H1 (cell line): ENCODE measurements around the gene TAB3. TPM values are rescaled to one million over a fixed set of nuclear protein-coding genes. Genes with fewer than 3 reads are reported as not detected.

ENCODE experiments used
- CTCF ChIA-PET: fragments of 300-600 bp; sonication (Branson Sonifier 250); formaldehyde crosslinking; loops from one replicate; lab custom pipeline; 2021; ENCODE audit not compliant: partially characterized antibody; lab: Charles Lee
- POLR2A ChIA-PET: fragments of 300-600 bp; sonication (Branson Sonifier 250); formaldehyde crosslinking; loops from one replicate; lab custom pipeline; 2021; ENCODE audit warnings: inconsistent platforms; ENCODE audit not compliant: partially characterized antibody; lab: Charles Lee
- DNase-seq, 2 experiments: peaks; one replicate each; pipeline versions ENCODE4 v3.0.0 to v3.0.0-alpha.2; 2010 to 2022; ENCODE audit warnings: low spot score in 2 of 2, low read depth in 1 of 2, mixed read lengths in 1 of 2
- FAIRE-seq: peaks from 2 replicates; lab custom pipeline; 2011; peaks lifted over from hg19 to GRCh38; lab: Jason Lieb, UNC
- H2AFZ ChIP-seq: 2 replicates; pipeline ENCODE4 v1.8.1; 2012; ENCODE audit warnings: low read length, inconsistent platforms
- H2AK5ac ChIP-seq: 2 replicates; pipeline ENCODE4 v1.6.1; 2013; ENCODE audit warnings: low read depth, low read length
- H2BK120ac ChIP-seq: replicated peaks from 2 replicates; pipeline ENCODE3; 2013; ENCODE audit warnings: low read depth, low read length, inconsistent platforms
- H2BK12ac ChIP-seq: 2 replicates; pipeline ENCODE4 v1.6.1; 2013; ENCODE audit warnings: low read depth, low read length
- H2BK15ac ChIP-seq: 2 replicates; pipeline ENCODE4 v1.6.1; 2013; ENCODE audit warnings: low read length
- H2BK20ac ChIP-seq: 2 replicates; pipeline ENCODE4 v1.6.1; 2013; ENCODE audit warnings: low read length
- H2BK5ac ChIP-seq: 2 replicates; pipeline ENCODE4 v1.6.1; 2013; ENCODE audit warnings: low read depth, low read length
- H3K14ac ChIP-seq: 2 replicates; pipeline ENCODE4 v1.6.1; 2013; ENCODE audit warnings: inconsistent platforms; ENCODE audit not compliant: insufficient read length
- H3K18ac ChIP-seq: 2 replicates; pipeline ENCODE4 v1.6.1; 2013; ENCODE audit warnings: low read length; ENCODE audit errors: extremely low read depth
- H3K23ac ChIP-seq: 2 replicates; pipeline ENCODE4 v1.6.1; 2013; ENCODE audit warnings: inconsistent platforms; ENCODE audit not compliant: insufficient read length
- H3K23me2 ChIP-seq: 2 replicates; pipeline ENCODE4 v1.6.1; 2013; ENCODE audit warnings: low read depth, low read length
- H3K27ac ChIP-seq: 2 replicates; pipeline ENCODE4 v1.6.1; 2011; ENCODE audit warnings: low read depth, low read length, inconsistent platforms
- H3K27me3 ChIP-seq, 4 experiments: replicated peaks in 1 of 4; 1 replicate in 1 of 4; 2 replicates in 3 of 4; pipeline versions ENCODE4 v1.6.1 to v1.8.1; 2011 to 2013; ENCODE audit warnings: low read length in 3 of 4, mild to moderate bottlenecking in 3 of 4, inconsistent platforms in 2 of 4, mixed read lengths in 2 of 4, moderate library complexity in 1 of 4; ENCODE audit not compliant: control insufficient read depth in 3 of 4, insufficient read depth in 3 of 4; ENCODE audit errors: extremely low read depth in 1 of 4
- H3K36me3 ChIP-seq, 4 experiments: 2 replicates each; pipeline versions ENCODE4 v1.6.1 to v1.8.1; 2011 to 2013; ENCODE audit warnings: mild to moderate bottlenecking in 4 of 4, low read length in 3 of 4, moderate library complexity in 2 of 4, control low read depth in 1 of 4, inconsistent platforms in 1 of 4; ENCODE audit not compliant: insufficient read depth in 4 of 4, control insufficient read depth in 2 of 4
- H3K4ac ChIP-seq: replicated peaks from 2 replicates; pipeline ENCODE3; 2013; ENCODE audit warnings: low read length, low read depth, mixed read lengths, inconsistent platforms; ENCODE audit not compliant: insufficient read length
- H3K4me1 ChIP-seq, 4 experiments: replicated peaks in 1 of 4; 1 replicate in 1 of 4; 2 replicates in 3 of 4; pipeline versions ENCODE4 v1.6.1 to v1.8.1; 2011 to 2013; ENCODE audit warnings: low read length in 3 of 4, inconsistent platforms in 2 of 4, mixed read lengths in 1 of 4; ENCODE audit not compliant: insufficient read depth in 4 of 4, control insufficient read depth in 3 of 4
- H3K4me2 ChIP-seq, 2 experiments: 2 replicates each; pipeline versions ENCODE4 v1.6.1 to v1.8.1; 2011 to 2013; ENCODE audit warnings: low read depth in 2 of 2, low read length in 2 of 2, control low read depth in 1 of 2, inconsistent platforms in 1 of 2, mild to moderate bottlenecking in 1 of 2; ENCODE audit not compliant: insufficient read depth in 1 of 2
- H3K4me3 ChIP-seq, 4 experiments: fragments of 200-600, 300-600 bp in 1 of 4; sonication (generic), shearing (Covaris generic), sonication (Bioruptor Twin) in 1 of 4; 2 replicates each; pipeline versions ENCODE4 v1.5.1 to v1.8.1; 2011 to 2016; ENCODE audit warnings: low read length in 4 of 4, low read depth in 3 of 4, control low read depth in 2 of 4, inconsistent platforms in 2 of 4, mild to moderate bottlenecking in 2 of 4, mixed read lengths in 1 of 4, moderate library complexity in 1 of 4; ENCODE audit not compliant: insufficient read depth in 2 of 4; ENCODE audit errors: extremely low read depth in 1 of 4
- H3K56ac ChIP-seq: replicated peaks from 2 replicates; pipeline ENCODE3; 2013; ENCODE audit warnings: low read depth, mild to moderate bottlenecking, mixed read lengths, low read length, inconsistent platforms; ENCODE audit not compliant: insufficient read length
- H3K79me1 ChIP-seq: 2 replicates; pipeline ENCODE4 v1.6.1; 2013; ENCODE audit warnings: low read depth, low read length, control low read depth
- H3K79me2 ChIP-seq, 2 experiments: 2 replicates each; pipeline versions ENCODE4 v1.6.1 to v1.8.1; 2012 to 2013; ENCODE audit warnings: low read length in 2 of 2, mild to moderate bottlenecking in 2 of 2, inconsistent platforms in 1 of 2; ENCODE audit not compliant: insufficient read depth in 2 of 2, control insufficient read depth in 1 of 2
- H3K9ac ChIP-seq, 4 experiments: replicated peaks in 1 of 4; 1 replicate in 1 of 4; 2 replicates in 3 of 4; pipeline versions ENCODE4 v1.6.1 to v1.8.1; 2011 to 2013; ENCODE audit warnings: low read depth in 3 of 4, low read length in 3 of 4, control low read depth in 2 of 4, mild to moderate bottlenecking in 2 of 4, moderate library complexity in 2 of 4, inconsistent platforms in 1 of 4; ENCODE audit errors: extremely low read depth in 1 of 4
- H3K9me3 ChIP-seq, 2 experiments: 2 replicates each; pipeline versions ENCODE4 v1.6.1 to v1.8.1; 2012 to 2013; ENCODE audit warnings: mild to moderate bottlenecking in 2 of 2, moderate library complexity in 2 of 2, control low read depth in 1 of 2, inconsistent platforms in 1 of 2, low read depth in 1 of 2, low read length in 1 of 2, mixed read lengths in 1 of 2; ENCODE audit not compliant: insufficient read depth in 2 of 2
- H4K20me1 ChIP-seq, 2 experiments: replicated peaks in 1 of 2; 2 replicates each; pipeline versions ENCODE3 to v1.8.1; 2011 to 2013; ENCODE audit warnings: inconsistent platforms in 2 of 2, low read length in 2 of 2, mild to moderate bottlenecking in 1 of 2; ENCODE audit not compliant: insufficient read depth in 2 of 2, control insufficient read depth in 1 of 2
- H4K5ac ChIP-seq: 2 replicates; pipeline ENCODE4 v1.6.1; 2013; ENCODE audit warnings: low read length, low read depth, mixed read lengths, inconsistent platforms; ENCODE audit not compliant: insufficient read length
- H4K8ac ChIP-seq: 2 replicates; pipeline ENCODE4 v1.8.0; 2013; ENCODE audit warnings: mild to moderate bottlenecking, moderate library complexity, low read length, inconsistent platforms; ENCODE audit not compliant: insufficient read depth; ENCODE audit errors: extremely low read depth
- H4K91ac ChIP-seq: replicated peaks from 2 replicates; pipeline ENCODE3; 2013; ENCODE audit warnings: low read length, mixed read lengths, inconsistent platforms; ENCODE audit not compliant: insufficient read length
- ATF2 ChIP-seq: IDR thresholded peaks from 2 replicates; pipeline ENCODE4 v1.6.1; 2012; ENCODE audit warnings: low read length, inconsistent platforms
- BRCA1 ChIP-seq: IDR thresholded peaks from 2 replicates; pipeline ENCODE4 v1.6.1; 2012; ENCODE audit warnings: low read depth, low read length, improper control_type of control experiment
- CTBP2 ChIP-seq: IDR thresholded peaks from 2 replicates; pipeline ENCODE4 v1.7.0; 2011; ENCODE audit warnings: borderline replicate concordance, mild to moderate bottlenecking, moderate library complexity, mixed read lengths, low read length; ENCODE audit not compliant: insufficient read depth, insufficient read length
- CTCF ChIP-seq, 3 experiments: IDR thresholded peaks; 1 replicate in 2 of 3; 2 replicates in 1 of 3; pipeline versions ENCODE4 v1.5.1 to v1.6.1; 2011; ENCODE audit warnings: low read length in 3 of 3, mild to moderate bottlenecking in 3 of 3, inconsistent platforms in 2 of 3, low read depth in 1 of 3, moderate library complexity in 1 of 3; ENCODE audit not compliant: insufficient read depth in 1 of 3; ENCODE audit errors: control extremely low read depth in 1 of 3
- FOSL1 ChIP-seq: IDR thresholded peaks from 2 replicates; pipeline ENCODE4 v1.6.1; 2011; ENCODE audit warnings: mild to moderate bottlenecking, low read depth, low read length, moderate library complexity; ENCODE audit not compliant: insufficient read depth
- NANOG ChIP-seq: IDR thresholded peaks from 2 replicates; pipeline ENCODE4 v1.6.1; 2011; ENCODE audit warnings: low read length, low read depth, mild to moderate bottlenecking, inconsistent platforms; ENCODE audit not compliant: insufficient read depth, poor library complexity, severe bottlenecking
- POU5F1 ChIP-seq: IDR thresholded peaks from 2 replicates; pipeline ENCODE4 v1.6.1; 2011; ENCODE audit warnings: low read depth, mild to moderate bottlenecking, low read length, moderate library complexity
- TAF1 ChIP-seq: IDR thresholded peaks from 2 replicates; pipeline ENCODE4 v1.6.1; 2011; ENCODE audit warnings: mild to moderate bottlenecking, low read depth, low read length
- YY1 ChIP-seq: IDR thresholded peaks from 2 replicates; pipeline ENCODE4 v1.6.1; 2011; ENCODE audit warnings: low read depth, mild to moderate bottlenecking, low read length
- WGBS, 2 experiments: shearing (Covaris generic) in 1 of 2; methylation state at CpG; one replicate each; pipeline versions ENCODE4 v1.1.6 to v1.1.7; 2013 to 2015; ENCODE audit warnings: low lambda C conversion rate in 2 of 2, mixed read lengths in 2 of 2, inconsistent platforms in 1 of 2, low coverage in 1 of 2, missing lambda C conversion rate in 1 of 2; ENCODE audit not compliant: insufficient replicate concordance in 2 of 2, insufficient coverage in 1 of 2, insufficient read length in 1 of 2; ENCODE audit errors: extremely low coverage in 1 of 2, missing lambda C conversion rate in 1 of 2; 5-methylcytosine and 5-hydroxymethylcytosine counted together
- polyA plus RNA-seq, 7 experiments: library from polyadenylated mRNA; depleted of rRNA in 3 of 7; stranded (reverse) in 5 of 7; unstranded in 2 of 7; fragments of >200 nt in 5 of 7; fragments of 200-250 nt in 2 of 7; gene quantifications; 1 replicate in 5 of 7; 2 replicates in 1 of 7; 4 replicates in 1 of 7; pipeline versions ENCODE4 v1.2.1 to v1.2.3, GENCODE V29; 2011 to 2013; ENCODE audit warnings: missing spikeins in 2 of 7, mixed read lengths in 2 of 7
- total RNA-seq: library from RNA; stranded (reverse); fragmentation: NEBNext Ultra II Directional; extraction: Animal tissue kit (Norgen Biotek cat#: 25700); gene quantifications from 2 replicates; pipeline ENCODE4 v1.2.1, GENCODE V29; 2021

The TAB3 gene
- total and polyA plus RNA-seq, 2 of the 8 experiments (the other 6 are each of a cell fraction or from before 2014, with no cell fraction given) = 12.7 to 12.9 TPM

GRCh38 chrX:30804462-30804861 lies 84.6 kb downstream of the TAB3 start:
- Histone ChIP-seq H3K79me2 (no peaks in the 10 kb centered on the region), H3K18ac (peak overlapping the region; percentile 71; the same call in 1 of the 2 replicates), H3K56ac (no peak overlapping the region), H2BK20ac (0 out of 2 replicates have a peak overlapping the region, but pooled peaks have one; percentile 7), H3K23ac (no peak overlapping the region), H2BK15ac (peak overlapping the region; percentile 88; the same call in 1 of the 2 replicates), H3K27me3 (peaks cover 0 to 2% (median 0%) of the 10 kb centered on the region in 4 experiments; a peak in 1 of 7 replicates), H3K4me2 (no peak overlapping the region), H3K4me1 (no peaks in the 10 kb centered on the region), H3K27ac (no peak overlapping the region), H4K5ac (no peak overlapping the region), H3K79me1 (no peaks in the 10 kb centered on the region), H4K8ac (no peak overlapping the region), H3K36me3 (no peaks in the 10 kb centered on the region), H2AFZ (no peak overlapping the region), H3K4ac (no peak overlapping the region), H2AK5ac (peak overlapping the region; percentile 100), H3K9me3 (no peaks in the 10 kb centered on the region), H4K91ac (peak overlapping the region; percentile 84), H3K23me2 (no peaks in the 10 kb centered on the region), H2BK5ac (peak overlapping the region; percentile 87; the same call in 1 of the 2 replicates), H3K4me3 (no peak overlapping the region), H3K14ac (no peak overlapping the region), H4K20me1 (no peaks in the 10 kb centered on the region), H3K9ac (no peak overlapping the region), H2BK120ac (no peak overlapping the region), H2BK12ac (peak overlapping the region; percentile 98)
- POLR2A ChIA-PET = no interaction called here
- WGBS, 2 experiments = 85% methylated on average over 2 of the region's 2 CpGs; no CpG with 5 or more reads in 1 of the 2 experiments
- FAIRE-seq (no peak), DNase-seq (no peak)
- CTCF ChIA-PET = no interaction called here
- TF ChIP-seq YY1 (no peak), NANOG (no peak), ATF2 (no peak), TAF1 (no peak), CTBP2 (no peak), BRCA1 (no peak), FOSL1 (no peak), POU5F1 (no peak), CTCF (IDR thresholded peaks at IDR 0.05; ENCODE audit: control extremely low read depth in 1 of 3, insufficient read depth in 1 of 3, low read depth in 1 of 3, low read length in 3 of 3) (no peak)
